GM23338 (cell line): ENCODE results near the gene HNRNPA2B1. TPM values are rescaled to one million over a fixed set of nuclear protein-coding genes. Genes with fewer than 3 reads are reported as not detected.

ENCODE experiments used
- ATAC-seq: fragments of 200-7000 bp; cut with Tn5 transposase; 3 replicates; pipeline ENCODE4 v1.9.1; 2020
- DNase-seq: peaks from one replicate; pipeline ENCODE4 v3.0.0-alpha.2; 2015; ENCODE audit warnings: low spot score
- H2AFZ ChIP-seq: fragments of 200-600 bp; sonication (generic); 2 replicates; pipeline ENCODE4 v1.8.0; 2016; ENCODE audit warnings: antibody characterized with exemption, mild to moderate bottlenecking, moderate library complexity
- H3F3A ChIP-seq: fragments of 200-600 bp; sonication (generic); replicated peaks from 2 replicates; pipeline ENCODE4 v1.8.0; 2017; ENCODE audit warnings: antibody characterized with exemption, mixed run types, low read depth
- H3K27ac ChIP-seq: fragments of 200-600 bp; sonication (generic); 2 replicates; pipeline ENCODE4 v1.6.1; 2016; ENCODE audit warnings: low read depth
- H3K27me3 ChIP-seq: fragments of 200-600 bp; sonication (generic); 2 replicates; pipeline ENCODE4 v1.8.0; 2016; ENCODE audit warnings: mild to moderate bottlenecking, mixed run types, moderate library complexity; ENCODE audit not compliant: insufficient read depth
- H3K36me3 ChIP-seq: fragments of 200-600 bp; sonication (generic); 2 replicates; pipeline ENCODE4 v1.8.0; 2016; ENCODE audit warnings: mild to moderate bottlenecking; ENCODE audit not compliant: insufficient read depth
- H3K4me1 ChIP-seq: fragments of 200-600 bp; sonication (generic); 2 replicates; pipeline ENCODE4 v1.8.0; 2016; ENCODE audit warnings: mild to moderate bottlenecking, moderate library complexity; ENCODE audit not compliant: insufficient read depth
- H3K4me2 ChIP-seq: fragments of 200-600 bp; sonication (generic); 2 replicates; pipeline ENCODE4 v1.7.1; 2017; ENCODE audit warnings: mixed run types
- H3K4me3 ChIP-seq: fragments of 200-600 bp; sonication (generic); 2 replicates; pipeline ENCODE4 v1.6.1; 2016; ENCODE audit warnings: mixed run types
- H3K79me2 ChIP-seq: fragments of 200-600 bp; sonication (generic); replicated peaks from 2 replicates; pipeline ENCODE4 v1.8.0; 2017; ENCODE audit warnings: mild to moderate bottlenecking; ENCODE audit not compliant: insufficient read depth
- H3K9me2 ChIP-seq: fragments of 200-600 bp; sonication (generic); 2 replicates; pipeline ENCODE4 v1.8.0; 2017; ENCODE audit not compliant: insufficient read depth
- H4K20me1 ChIP-seq: fragments of 200-600 bp; sonication (generic); replicated peaks from 2 replicates; pipeline ENCODE4 v1.8.0; 2017; ENCODE audit warnings: mild to moderate bottlenecking; ENCODE audit not compliant: insufficient read depth
- H3K27ac Mint-ChIP-seq: 2 replicates; pipeline ENCODE4 v1.8.0; 2020; ENCODE audit warnings: inconsistent platforms, mild to moderate bottlenecking, moderate library complexity, mixed read lengths
- H3K27me3 Mint-ChIP-seq: 3 replicates; pipeline ENCODE4 v1.8.0; 2022; ENCODE audit warnings: low read depth, mild to moderate bottlenecking, moderate library complexity, mixed read lengths, inconsistent platforms; ENCODE audit not compliant: insufficient read depth, poor library complexity
- H3K36me3 Mint-ChIP-seq: 3 replicates; pipeline ENCODE4 v1.8.0; 2021; ENCODE audit warnings: low read depth, mild to moderate bottlenecking, inconsistent platforms, moderate library complexity, mixed read lengths
- H3K4me1 Mint-ChIP-seq: 3 replicates; pipeline ENCODE4 v1.8.0; 2020; ENCODE audit warnings: mild to moderate bottlenecking, inconsistent platforms, mixed read lengths
- H3K4me3 Mint-ChIP-seq: 3 replicates; pipeline ENCODE4 v1.8.0; 2021; ENCODE audit warnings: moderate library complexity, mild to moderate bottlenecking, inconsistent platforms, mixed read lengths
- H3K9me3 Mint-ChIP-seq: 3 replicates; pipeline ENCODE4 v1.8.0; 2020; ENCODE audit warnings: moderate library complexity, mild to moderate bottlenecking, inconsistent platforms, mixed read lengths
- CREB1 ChIP-seq: fragments of 250-450 bp; sonication (Bioruptor Pico); IDR thresholded peaks from 2 replicates; pipeline ENCODE4 v1.5.0; 2020; ENCODE audit warnings: low read depth, mild to moderate bottlenecking, moderate library complexity
- CTCF ChIP-seq, 2 experiments: fragments of 200-600 bp in 1 of 2; sonication (generic) in 1 of 2; conservative IDR thresholded peaks; 2 replicates each; pipeline versions ENCODE4 v1.5.1 to v1.6.1; 2016 to 2017; ENCODE audit warnings: antibody characterized with exemption in 2 of 2, low read depth in 2 of 2, mild to moderate bottlenecking in 2 of 2, moderate library complexity in 1 of 2
- EZH2 ChIP-seq: fragments of 200-600 bp; sonication (generic); IDR thresholded peaks from one replicate; pipeline ENCODE4 v1.8.0; 2017; ENCODE audit warnings: antibody characterized with exemption, mild to moderate bottlenecking, low read depth; ENCODE audit not compliant: unreplicated experiment
- EZH2phosphoT487 ChIP-seq: fragments of 200-600 bp; sonication (generic); IDR thresholded peaks from one replicate; pipeline ENCODE4 v1.8.1; 2018; ENCODE audit warnings: antibody characterized with exemption; ENCODE audit not compliant: unreplicated experiment
- JUNB ChIP-seq: IDR thresholded peaks from one replicate; pipeline ENCODE4 v1.6.1; 2016; ENCODE audit warnings: antibody characterized with exemption; ENCODE audit not compliant: unreplicated experiment
- NANOG ChIP-seq: IDR thresholded peaks from 2 replicates; pipeline ENCODE4 v1.6.1; 2016; ENCODE audit warnings: antibody characterized with exemption, borderline replicate concordance
- POLR2AphosphoS5 ChIP-seq: IDR thresholded peaks from 2 replicates; pipeline ENCODE4 v1.6.1; 2016; ENCODE audit warnings: antibody characterized with exemption, low read depth
- STAT1 ChIP-seq: IDR thresholded peaks from one replicate; pipeline ENCODE4 v1.6.1; 2016; ENCODE audit warnings: antibody characterized with exemption; ENCODE audit not compliant: unreplicated experiment
- ZNF114 ChIP-seq: fragments of 250-450 bp; sonication (Bioruptor Pico); IDR thresholded peaks from 2 replicates; pipeline ENCODE4 v1.5.0; 2020; ENCODE audit warnings: mild to moderate bottlenecking, moderate library complexity
- ZNF331 ChIP-seq: fragments of 250-450 bp; sonication (Bioruptor Pico); IDR thresholded peaks from 2 replicates; pipeline ENCODE4 v1.5.0; 2020; ENCODE audit warnings: low read depth, mild to moderate bottlenecking, moderate library complexity
- polyA plus RNA-seq: library from polyadenylated mRNA; unstranded; fragments of >200 nt; fragmentation: Nextera tagmentation; extraction: Ambion mirVana; gene quantifications from 2 replicates; pipeline ENCODE4 v1.2.1, GENCODE V29; 2016
- total RNA-seq: library from RNA; depleted of rRNA; stranded (reverse); fragments of >200 nt; shearing (Covaris generic); gene quantifications from 2 replicates; pipeline ENCODE4 v1.2.3, GENCODE V29; 2014
- TF ChIP-seq, protein P1 (sequence below): fragments of 250-450 bp; sonication (Bioruptor Pico); IDR thresholded peaks from 2 replicates; pipeline ENCODE4 v1.5.0; 2020; ENCODE audit warnings: mild to moderate bottlenecking, moderate library complexity

The HNRNPA2B1 gene
- total and polyA plus RNA-seq, 2 experiments from 2014 or later = 602 to 1,577 TPM

GRCh38 chr7:26227987-26228386 lies 27.4 kb upstream of the HNRNPA2B1 start (continued):
- TF ChIP-seq, protein P1, sequence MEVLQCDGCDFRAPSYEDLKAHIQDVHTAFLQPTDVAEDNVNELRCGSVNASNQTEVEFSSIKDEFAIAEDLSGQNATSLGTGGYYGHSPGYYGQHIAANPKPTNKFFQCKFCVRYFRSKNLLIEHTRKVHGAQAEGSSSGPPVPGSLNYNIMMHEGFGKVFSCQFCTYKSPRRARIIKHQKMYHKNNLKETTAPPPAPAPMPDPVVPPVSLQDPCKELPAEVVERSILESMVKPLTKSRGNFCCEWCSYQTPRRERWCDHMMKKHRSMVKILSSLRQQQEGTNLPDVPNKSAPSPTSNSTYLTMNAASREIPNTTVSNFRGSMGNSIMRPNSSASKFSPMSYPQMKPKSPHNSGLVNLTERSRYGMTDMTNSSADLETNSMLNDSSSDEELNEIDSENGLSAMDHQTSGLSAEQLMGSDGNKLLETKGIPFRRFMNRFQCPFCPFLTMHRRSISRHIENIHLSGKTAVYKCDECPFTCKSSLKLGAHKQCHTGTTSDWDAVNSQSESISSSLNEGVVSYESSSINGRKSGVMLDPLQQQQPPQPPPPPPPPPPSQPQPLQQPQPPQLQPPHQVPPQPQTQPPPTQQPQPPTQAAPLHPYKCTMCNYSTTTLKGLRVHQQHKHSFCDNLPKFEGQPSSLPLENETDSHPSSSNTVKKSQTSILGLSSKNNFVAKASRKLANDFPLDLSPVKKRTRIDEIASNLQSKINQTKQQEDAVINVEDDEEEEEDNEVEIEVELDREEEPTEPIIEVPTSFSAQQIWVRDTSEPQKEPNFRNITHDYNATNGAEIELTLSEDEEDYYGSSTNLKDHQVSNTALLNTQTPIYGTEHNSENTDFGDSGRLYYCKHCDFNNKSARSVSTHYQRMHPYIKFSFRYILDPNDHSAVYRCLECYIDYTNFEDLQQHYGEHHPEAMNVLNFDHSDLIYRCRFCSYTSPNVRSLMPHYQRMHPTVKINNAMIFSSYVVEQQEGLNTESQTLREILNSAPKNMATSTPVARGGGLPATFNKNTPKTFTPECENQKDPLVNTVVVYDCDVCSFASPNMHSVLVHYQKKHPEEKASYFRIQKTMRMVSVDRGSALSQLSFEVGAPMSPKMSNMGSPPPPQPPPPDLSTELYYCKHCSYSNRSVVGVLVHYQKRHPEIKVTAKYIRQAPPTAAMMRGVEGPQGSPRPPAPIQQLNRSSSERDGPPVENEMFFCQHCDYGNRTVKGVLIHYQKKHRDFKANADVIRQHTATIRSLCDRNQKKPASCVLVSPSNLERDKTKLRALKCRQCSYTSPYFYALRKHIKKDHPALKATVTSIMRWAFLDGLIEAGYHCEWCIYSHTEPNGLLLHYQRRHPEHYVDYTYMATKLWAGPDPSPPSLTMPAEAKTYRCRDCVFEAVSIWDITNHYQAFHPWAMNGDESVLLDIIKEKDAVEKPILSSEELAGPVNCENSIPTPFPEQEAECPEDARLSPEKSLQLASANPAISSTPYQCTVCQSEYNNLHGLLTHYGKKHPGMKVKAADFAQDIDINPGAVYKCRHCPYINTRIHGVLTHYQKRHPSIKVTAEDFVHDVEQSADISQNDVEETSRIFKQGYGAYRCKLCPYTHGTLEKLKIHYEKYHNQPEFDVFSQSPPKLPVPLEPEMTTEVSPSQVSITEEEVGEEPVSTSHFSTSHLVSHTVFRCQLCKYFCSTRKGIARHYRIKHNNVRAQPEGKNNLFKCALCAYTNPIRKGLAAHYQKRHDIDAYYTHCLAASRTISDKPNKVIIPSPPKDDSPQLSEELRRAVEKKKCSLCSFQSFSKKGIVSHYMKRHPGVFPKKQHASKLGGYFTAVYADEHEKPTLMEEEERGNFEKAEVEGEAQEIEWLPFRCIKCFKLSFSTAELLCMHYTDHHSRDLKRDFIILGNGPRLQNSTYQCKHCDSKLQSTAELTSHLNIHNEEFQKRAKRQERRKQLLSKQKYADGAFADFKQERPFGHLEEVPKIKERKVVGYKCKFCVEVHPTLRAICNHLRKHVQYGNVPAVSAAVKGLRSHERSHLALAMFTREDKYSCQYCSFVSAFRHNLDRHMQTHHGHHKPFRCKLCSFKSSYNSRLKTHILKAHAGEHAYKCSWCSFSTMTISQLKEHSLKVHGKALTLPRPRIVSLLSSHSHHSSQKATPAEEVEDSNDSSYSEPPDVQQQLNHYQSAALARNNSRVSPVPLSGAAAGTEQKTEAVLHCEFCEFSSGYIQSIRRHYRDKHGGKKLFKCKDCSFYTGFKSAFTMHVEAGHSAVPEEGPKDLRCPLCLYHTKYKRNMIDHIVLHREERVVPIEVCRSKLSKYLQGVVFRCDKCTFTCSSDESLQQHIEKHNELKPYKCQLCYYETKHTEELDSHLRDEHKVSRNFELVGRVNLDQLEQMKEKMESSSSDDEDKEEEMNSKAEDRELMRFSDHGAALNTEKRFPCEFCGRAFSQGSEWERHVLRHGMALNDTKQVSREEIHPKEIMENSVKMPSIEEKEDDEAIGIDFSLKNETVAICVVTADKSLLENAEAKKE (CRISPR knock-in tag) = no peak

- Mint-ChIP-seq H3K27me3 (peaks cover 4% of the 10 kb centered on the region), H3K36me3 (0 out of 3 replicates have a peak, but pooled peaks cover 3% of the 10 kb centered on the region), H3K4me3 (no peak overlapping the region), H3K4me1 (no peaks in the 10 kb centered on the region), H3K9me3 (peaks cover 10% of the 10 kb centered on the region), H3K27ac (no peak overlapping the region)
- Histone ChIP-seq H3F3A (no peaks in the 10 kb centered on the region), H3K9me2 (no peaks in the 10 kb centered on the region), H3K4me1 (no peaks in the 10 kb centered on the region), H3K4me3 (no peak overlapping the region), H3K27me3 (no peaks in the 10 kb centered on the region), H3K4me2 (no peak overlapping the region), H3K36me3 (no peaks in the 10 kb centered on the region), H3K79me2 (no peaks in the 10 kb centered on the region), H4K20me1 (no peaks in the 10 kb centered on the region), H3K27ac (no peak overlapping the region), H2AFZ (no peak overlapping the region)
- ATAC-seq (no peak), DNase-seq (no peak)
- TF ChIP-seq STAT1 = no peak
- TF ChIP-seq POLR2AphosphoS5 = no peak
- TF ChIP-seq EZH2 = no peak
- no peak for TF ChIP-seq EZH2phosphoT487
- TF ChIP-seq CREB1 (CRISPR knock-in tag) = no peak
- no peak for TF ChIP-seq JUNB
- TF ChIP-seq CTCF (conservative IDR thresholded peaks at IDR 0.05; ENCODE audit: low read depth in 2 of 2) = no peak
- TF ChIP-seq ZNF331 (CRISPR knock-in tag) = no peak
- no peak for TF ChIP-seq NANOG
- TF ChIP-seq ZNF114 = no peak
These were observed 23.8 kb upstream of the HNRNPA2B1 start for GRCh38 chr7:26224359-26224758.
